HFF-Myc (cell line): Measurements from ENCODE around the gene TEX14.
A peak's percentile ranks its signal among the peaks of the same experiment; 100 is the strongest.

Experiments used
- DNase-seq: peaks from one replicate; pipeline ENCODE4 v3.0.0-alpha.2; 2011; ENCODE audit warnings: low read depth; ENCODE audit errors: extremely low read depth
- H3K4me3 ChIP-seq: replicated peaks from 2 replicates; pipeline ENCODE4 v1.5.1; 2011; ENCODE audit warnings: low read depth, mild to moderate bottlenecking, control low read depth, low read length
- TF ChIP-seq, protein P1 (sequence below): IDR thresholded peaks from 2 replicates; pipeline ENCODE4 v1.5.1; 2012; ENCODE audit warnings: mild to moderate bottlenecking, low read depth, low read length, control low read depth; ENCODE audit errors: missing control alignments

TEX14 gene

DNA sequence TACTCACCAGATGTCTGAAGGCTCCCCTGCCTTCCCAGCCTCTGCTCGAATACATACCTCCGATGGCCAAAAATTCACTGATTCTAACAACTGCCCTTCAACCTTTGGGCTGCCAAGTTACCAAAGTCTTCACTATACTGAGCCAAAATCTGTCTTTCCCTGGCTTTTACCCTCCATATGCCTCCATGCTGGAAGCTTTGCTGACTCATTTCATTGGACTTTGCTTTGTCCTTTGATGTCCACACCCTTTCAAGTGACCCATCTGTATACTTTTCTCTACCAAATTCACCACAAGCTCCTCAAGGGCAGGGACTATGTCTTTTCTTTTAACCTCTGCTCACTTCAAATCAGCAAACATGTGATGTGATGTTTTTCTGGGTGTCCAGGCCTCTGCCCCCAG lies 156.4 kb downstream of the TEX14 start:
- no peak overlapping the region for H3K4me3 ChIP-seq
- TF ChIP-seq, protein P1, sequence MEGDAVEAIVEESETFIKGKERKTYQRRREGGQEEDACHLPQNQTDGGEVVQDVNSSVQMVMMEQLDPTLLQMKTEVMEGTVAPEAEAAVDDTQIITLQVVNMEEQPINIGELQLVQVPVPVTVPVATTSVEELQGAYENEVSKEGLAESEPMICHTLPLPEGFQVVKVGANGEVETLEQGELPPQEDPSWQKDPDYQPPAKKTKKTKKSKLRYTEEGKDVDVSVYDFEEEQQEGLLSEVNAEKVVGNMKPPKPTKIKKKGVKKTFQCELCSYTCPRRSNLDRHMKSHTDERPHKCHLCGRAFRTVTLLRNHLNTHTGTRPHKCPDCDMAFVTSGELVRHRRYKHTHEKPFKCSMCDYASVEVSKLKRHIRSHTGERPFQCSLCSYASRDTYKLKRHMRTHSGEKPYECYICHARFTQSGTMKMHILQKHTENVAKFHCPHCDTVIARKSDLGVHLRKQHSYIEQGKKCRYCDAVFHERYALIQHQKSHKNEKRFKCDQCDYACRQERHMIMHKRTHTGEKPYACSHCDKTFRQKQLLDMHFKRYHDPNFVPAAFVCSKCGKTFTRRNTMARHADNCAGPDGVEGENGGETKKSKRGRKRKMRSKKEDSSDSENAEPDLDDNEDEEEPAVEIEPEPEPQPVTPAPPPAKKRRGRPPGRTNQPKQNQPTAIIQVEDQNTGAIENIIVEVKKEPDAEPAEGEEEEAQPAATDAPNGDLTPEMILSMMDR: no peak
- DNase-seq: no peak

DNA sequence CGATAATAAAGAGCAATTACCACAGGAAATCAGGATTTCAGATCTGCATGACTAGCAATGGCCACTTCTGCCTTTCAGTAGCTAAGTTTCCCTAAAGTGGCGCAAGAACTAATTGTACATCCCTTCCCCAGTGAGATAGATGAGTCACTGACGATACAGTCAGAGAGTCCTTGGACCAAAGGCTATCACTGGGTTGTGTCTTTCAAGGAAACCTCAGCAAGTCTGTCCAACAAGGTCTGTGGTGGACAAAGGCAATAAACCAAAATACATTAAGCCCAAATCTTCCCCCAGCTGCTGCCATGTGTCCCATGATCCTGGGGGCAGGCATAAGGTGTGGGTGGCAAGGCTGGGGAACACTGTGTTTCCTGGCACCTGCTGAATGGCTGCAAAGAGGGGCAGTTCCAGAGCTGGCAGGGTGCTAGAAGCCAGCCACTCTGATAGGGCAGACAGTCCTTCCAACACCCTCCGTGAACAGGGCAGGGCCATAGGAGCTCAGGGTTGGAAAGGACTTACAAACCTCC lies 156.9 kb downstream of the TEX14 start:
- H3K4me3 ChIP-seq: no peak overlapping the region
- TF ChIP-seq, protein P1: no peak
- no peak for DNase-seq

GRCh38 chr17:58534331-58534730 lies 157.5 kb downstream of the TEX14 start:
- no peak overlapping the region for H3K4me3 ChIP-seq
- TF ChIP-seq, protein P1: no peak
- no peak for DNase-seq

DNA sequence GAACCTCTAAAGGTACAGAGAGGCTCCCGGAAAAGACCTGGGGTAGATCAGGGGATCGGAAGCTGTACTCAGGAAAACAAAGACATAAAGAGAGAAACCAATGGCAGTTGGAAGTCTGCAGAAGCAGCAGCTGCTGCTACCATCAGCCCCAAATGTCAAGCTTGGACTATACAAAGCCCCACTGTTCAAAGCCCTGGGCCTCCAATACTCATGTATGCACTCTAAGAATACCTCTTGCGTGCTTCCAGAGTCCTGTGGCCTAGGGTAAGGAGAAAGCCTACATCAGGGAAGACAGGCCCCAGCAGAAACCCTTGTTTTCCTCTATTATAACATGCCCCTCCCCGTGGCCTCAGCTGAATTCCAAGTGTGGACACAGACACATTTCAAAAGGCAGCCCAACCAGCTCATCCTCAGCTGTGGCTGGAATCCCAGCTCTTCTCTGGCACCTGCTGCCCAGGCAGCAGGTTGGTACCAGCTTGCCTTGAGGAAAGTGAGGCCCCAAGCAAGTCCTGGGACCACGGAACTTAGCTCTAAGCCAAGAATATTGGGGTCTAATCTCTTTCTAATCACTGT lies 158.1 kb downstream of the TEX14 start:
- TF ChIP-seq, protein P1: no peak
- DNase-seq: no peak
- no peak overlapping the region for H3K4me3 ChIP-seq

GRCh38 chr17:58532555-58532951 lies 159.3 kb downstream of the TEX14 start:
- TF ChIP-seq, protein P1: no peak
- no peak for DNase-seq
- H3K4me3 ChIP-seq: no peak overlapping the region

DNA sequence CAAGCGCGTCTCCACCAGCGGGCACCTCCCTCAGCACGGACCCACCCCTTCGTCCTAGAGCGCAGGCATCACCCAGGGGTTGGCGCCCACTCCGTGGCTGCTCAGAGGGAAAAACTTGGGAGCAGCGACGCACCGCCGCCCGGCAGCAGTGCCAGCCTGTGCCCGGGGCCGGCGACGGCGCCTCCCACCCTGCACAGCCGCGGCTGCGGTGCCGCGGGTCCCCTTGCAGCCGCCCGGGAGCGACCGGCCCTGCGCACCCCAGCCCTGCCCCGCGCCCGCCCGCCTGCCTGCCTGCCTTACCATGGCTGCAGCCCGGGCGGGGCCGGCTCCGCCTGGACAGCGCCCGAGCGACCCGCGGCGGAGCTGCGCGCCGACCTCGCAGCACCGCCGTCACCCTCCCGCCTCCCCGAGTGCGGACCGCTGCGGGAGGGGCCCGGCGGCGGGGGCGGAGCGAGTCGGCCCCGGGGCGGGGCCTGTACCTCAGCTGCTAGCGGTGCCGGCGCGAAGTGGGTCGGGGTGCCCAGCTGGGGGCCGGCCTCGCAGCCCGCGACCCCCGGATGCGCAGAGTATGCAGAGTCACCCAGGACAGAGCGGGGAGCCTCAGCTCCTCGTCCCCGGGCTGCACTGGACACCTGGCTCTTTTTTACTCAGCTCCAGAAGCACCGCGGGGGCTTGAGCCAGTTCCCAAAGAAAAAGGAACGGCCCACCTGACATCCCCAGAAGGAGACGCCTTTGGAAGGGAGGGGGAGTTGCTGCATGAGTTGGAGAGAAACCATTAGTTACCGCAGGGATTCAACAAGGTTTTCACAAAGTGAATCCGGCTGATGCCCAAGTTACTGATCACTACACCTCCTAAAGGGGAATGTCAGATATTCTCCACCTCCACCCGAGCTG lies 159.9 kb downstream of the TEX14 start:
- peak overlapping the region; percentile 30 for H3K4me3 ChIP-seq
- no peak for DNase-seq
- TF ChIP-seq, protein P1: no peak
